Uterus (tissue), 2 donors: ENCODE results near the gene GRK3.
"Not testable (repeated sequence)": the region's sequence is repeated elsewhere in the genome, so short reads cannot be mapped to it uniquely, and the experiment has no call there.

Source experiments
- POLR2A ChIP-seq, 2 donors: fragments of 450-650 bp; IDR thresholded peaks; one replicate each; pipeline ENCODE4 v1.6.1; 2016; ENCODE audit warnings: antibody characterized with exemption in 2 of 2, mild to moderate bottlenecking in 1 of 2, moderate library complexity in 1 of 2
- TF ChIP-seq, protein P1 (sequence below), 4 experiments: fragments of 200-600 bp in 2 of 4; fragments of 450-650 bp in 2 of 4; sonication (generic) in 2 of 4; IDR thresholded peaks; one replicate each; pipeline ENCODE4 v1.5.1; 2016 to 2019; ENCODE audit warnings: antibody characterized with exemption in 4 of 4, mild to moderate bottlenecking in 2 of 4, moderate library complexity in 1 of 4

DNA sequence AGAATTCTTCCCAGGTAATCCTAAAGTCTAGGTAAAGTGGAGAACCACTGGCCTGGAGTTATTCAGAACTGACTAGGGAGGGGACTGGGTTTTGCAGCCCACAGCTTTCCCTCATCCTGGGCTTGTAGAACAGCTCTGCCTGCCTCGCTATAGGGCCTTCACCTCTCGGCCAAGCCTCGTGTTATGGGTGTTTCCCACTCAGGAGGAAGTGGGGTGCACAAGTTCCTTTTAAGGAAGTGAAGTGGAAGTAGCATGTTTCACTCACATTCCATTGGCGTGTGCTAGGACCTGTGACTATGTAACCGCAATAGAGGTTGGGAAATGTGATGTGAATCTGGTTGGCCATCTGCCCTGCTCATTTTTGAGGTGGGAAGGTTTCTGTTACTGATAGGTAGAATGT lies 20.5 kb downstream of the GRK3 start:
- TF ChIP-seq, protein P1, sequence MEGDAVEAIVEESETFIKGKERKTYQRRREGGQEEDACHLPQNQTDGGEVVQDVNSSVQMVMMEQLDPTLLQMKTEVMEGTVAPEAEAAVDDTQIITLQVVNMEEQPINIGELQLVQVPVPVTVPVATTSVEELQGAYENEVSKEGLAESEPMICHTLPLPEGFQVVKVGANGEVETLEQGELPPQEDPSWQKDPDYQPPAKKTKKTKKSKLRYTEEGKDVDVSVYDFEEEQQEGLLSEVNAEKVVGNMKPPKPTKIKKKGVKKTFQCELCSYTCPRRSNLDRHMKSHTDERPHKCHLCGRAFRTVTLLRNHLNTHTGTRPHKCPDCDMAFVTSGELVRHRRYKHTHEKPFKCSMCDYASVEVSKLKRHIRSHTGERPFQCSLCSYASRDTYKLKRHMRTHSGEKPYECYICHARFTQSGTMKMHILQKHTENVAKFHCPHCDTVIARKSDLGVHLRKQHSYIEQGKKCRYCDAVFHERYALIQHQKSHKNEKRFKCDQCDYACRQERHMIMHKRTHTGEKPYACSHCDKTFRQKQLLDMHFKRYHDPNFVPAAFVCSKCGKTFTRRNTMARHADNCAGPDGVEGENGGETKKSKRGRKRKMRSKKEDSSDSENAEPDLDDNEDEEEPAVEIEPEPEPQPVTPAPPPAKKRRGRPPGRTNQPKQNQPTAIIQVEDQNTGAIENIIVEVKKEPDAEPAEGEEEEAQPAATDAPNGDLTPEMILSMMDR (IDR thresholded peaks at IDR 0.05), result not testable (repeated sequence)
- not testable (repeated sequence) for TF ChIP-seq POLR2A (IDR thresholded peaks at IDR 0.05)
